PC-3 (cell line): Measurements from ENCODE around the gene ARL3. TPM values are rescaled to one million over a fixed set of nuclear protein-coding genes. Genes with fewer than 3 reads are reported as not detected.
A peak's percentile ranks its signal among the peaks of the same experiment; 100 is the strongest.

ENCODE experiments used
- ATAC-seq: fragments of 200-7000 bp; cut with Tn5 transposase; 2 replicates; pipeline ENCODE4 v1.9.1; 2020; ENCODE audit warnings: mild to moderate bottlenecking, moderate library complexity
- BruUV-seq: library from RNA; stranded (reverse); fragments of 400-500 nt; replicated peaks from 2 replicates; lab custom pipeline; 2021; lab: Mats Ljungman, UMichigan
- CTCF ChIA-PET: fragments of 300-600 bp; sonication (Branson Sonifier 250); formaldehyde crosslinking; loops from one replicate; lab custom pipeline; 2022; ENCODE audit warnings: antibody characterized with exemption; lab: Charles Lee
- POLR2A ChIA-PET: fragments of 300-600 bp; sonication (Branson Sonifier 250); formaldehyde crosslinking; loops from one replicate; lab custom pipeline; 2022; ENCODE audit warnings: antibody characterized with exemption; ENCODE audit not compliant: unreplicated experiment; lab: Charles Lee
- DNase-seq: peaks from one replicate; pipeline ENCODE4 v3.0.0-alpha.2; 2015
- H2AFZ ChIP-seq: fragments of 300-600 bp; sonication (generic); 2 replicates; pipeline ENCODE4 v1.6.0; 2016; ENCODE audit warnings: antibody characterized with exemption, low read length
- H3F3A ChIP-seq: fragments of 300-600 bp; sonication (generic); one replicate; pipeline ENCODE4 v1.6.0; 2017; ENCODE audit warnings: antibody characterized with exemption, low read length, control low read depth, mild to moderate bottlenecking; ENCODE audit not compliant: unreplicated experiment
- H3K27ac ChIP-seq: fragments of 300-600 bp; sonication (generic); 2 replicates; pipeline ENCODE4 v1.5.1; 2016; ENCODE audit warnings: mild to moderate bottlenecking, low read length
- H3K27me3 ChIP-seq: fragments of 300-600 bp; sonication (generic); 2 replicates; pipeline ENCODE4 v1.6.1; 2016; ENCODE audit warnings: low read length, mixed read lengths
- H3K36me3 ChIP-seq: fragments of 300-600 bp; sonication (generic); 2 replicates; pipeline ENCODE4 v1.6.1; 2016; ENCODE audit warnings: low read depth, mixed run types, low read length, mixed read lengths
- H3K4me1 ChIP-seq: fragments of 300-600 bp; sonication (generic); 2 replicates; pipeline ENCODE4 v1.5.1; 2016; ENCODE audit warnings: low read length; ENCODE audit not compliant: insufficient read depth
- H3K4me2 ChIP-seq: fragments of 300-600 bp; sonication (generic); 2 replicates; pipeline ENCODE4 v1.6.0; 2016; ENCODE audit warnings: low read length
- H3K4me3 ChIP-seq: fragments of 300-600 bp; sonication (generic); 2 replicates; pipeline ENCODE4 v1.5.1; 2016; ENCODE audit warnings: mild to moderate bottlenecking, low read length, mixed read lengths
- H3K79me2 ChIP-seq: fragments of 300-600 bp; sonication (generic); 2 replicates; pipeline ENCODE4 v1.6.1; 2017; ENCODE audit warnings: low read length, mixed read lengths
- H3K9ac ChIP-seq: fragments of 300-600 bp; sonication (generic); 2 replicates; pipeline ENCODE4 v1.6.0; 2016; ENCODE audit warnings: mild to moderate bottlenecking, low read length
- H3K9me2 ChIP-seq: fragments of 300-600 bp; sonication (generic); replicated peaks from 2 replicates; pipeline ENCODE4 v1.6.1; 2016; ENCODE audit warnings: mixed run types, low read length, mixed read lengths
- H3K9me3 ChIP-seq: fragments of 300-600 bp; sonication (generic); 2 replicates; pipeline ENCODE4 v1.6.1; 2016; ENCODE audit warnings: low read length, mixed read lengths
- H4K20me1 ChIP-seq: fragments of 300-600 bp; sonication (generic); 2 replicates; pipeline ENCODE4 v1.6.1; 2016; ENCODE audit warnings: low read length, mixed read lengths
- CTCF ChIP-seq: fragments of 300-600 bp; sonication (generic); conservative IDR thresholded peaks from 2 replicates; pipeline ENCODE4 v1.5.1; 2017; ENCODE audit warnings: antibody characterized with exemption, low read depth, mild to moderate bottlenecking, low read length
- EZH2 ChIP-seq: fragments of 300-600 bp; sonication (generic); IDR thresholded peaks from one replicate; pipeline ENCODE4 v1.6.1; 2017; ENCODE audit warnings: antibody characterized with exemption, mild to moderate bottlenecking, low read length; ENCODE audit not compliant: unreplicated experiment
- EZH2phosphoT487 ChIP-seq: fragments of 300-600 bp; sonication (generic); IDR thresholded peaks from 2 replicates; pipeline ENCODE4 v1.6.1; 2018; ENCODE audit warnings: mild to moderate bottlenecking, antibody characterized with exemption, low read length, borderline replicate concordance
- intact Hi-C: fragments of 100-400 bp; cut with micrococcal nuclease; formaldehyde crosslinking; loops from 2 replicates; pipeline ENCODE4 v1.9.0; 2023
- total RNA-seq: library from RNA; depleted of rRNA; stranded (reverse); fragments of >200 nt; gene quantifications from 2 replicates; pipeline ENCODE4 v1.2.3, GENCODE V29; 2014

Gene ARL3
- total RNA-seq, 1 experiment from 2014 or later: 2.8 TPM

DNA sequence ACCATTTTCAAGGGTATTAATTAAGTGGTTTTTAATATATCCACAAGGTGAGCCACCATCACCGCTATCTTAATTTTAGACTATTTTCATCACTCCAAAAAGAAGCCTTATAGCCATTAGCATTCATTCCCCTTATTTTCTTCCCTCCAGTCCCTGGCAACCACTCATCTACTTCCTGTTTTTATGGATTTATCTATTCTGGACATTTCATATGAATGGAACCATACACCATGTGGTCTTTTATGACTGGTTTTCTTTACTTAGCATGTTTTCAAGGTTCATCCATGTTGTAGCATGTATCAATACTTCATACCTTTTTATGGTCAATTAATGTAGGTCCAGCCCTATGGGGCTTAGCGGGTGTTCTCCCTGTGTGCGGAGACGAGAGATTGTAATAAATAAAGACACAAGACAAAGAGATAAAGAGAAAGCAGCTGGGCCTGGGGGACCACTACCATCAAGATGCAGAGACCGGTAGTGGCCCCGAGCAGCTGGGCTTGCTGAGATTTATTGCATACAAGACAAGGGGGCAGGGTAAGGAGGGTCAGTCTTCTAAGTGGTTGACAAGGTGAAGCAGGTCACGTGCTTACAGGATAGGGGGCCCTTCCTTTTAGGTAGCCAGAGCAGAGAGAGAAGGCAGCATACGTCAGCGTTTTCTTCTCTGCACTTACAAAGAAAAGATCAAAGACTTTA is 44.2 kb upstream of the ARL3 start:
- ATAC-seq (no peak), DNase-seq (no peak)
- Histone ChIP-seq H2AFZ (no peak overlapping the region), H4K20me1 (no peaks in the 10 kb centered on the region), H3F3A (no peaks in the 10 kb centered on the region), H3K79me2 (peaks cover 10% of the 10 kb centered on the region; the same call in 1 of the 2 replicates), H3K27me3 (no peaks in the 10 kb centered on the region), H3K4me2 (no peak overlapping the region), H3K9ac (no peak overlapping the region), H3K9me3 (no peaks in the 10 kb centered on the region), H3K4me3 (no peak overlapping the region), H3K9me2 (no peaks in the 10 kb centered on the region), H3K27ac (no peak overlapping the region), H3K4me1 (no peaks in the 10 kb centered on the region; the same call in 1 of the 2 replicates), H3K36me3 (no peaks in the 10 kb centered on the region)
- intact Hi-C loops: no loop called here
- CTCF ChIA-PET: no interaction called here
- TF ChIP-seq CTCF (no peak), EZH2phosphoT487 (no peak), EZH2 (no peak)
- BruUV-seq: no TSS peak
- POLR2A ChIA-PET: no interaction called here

DNA sequence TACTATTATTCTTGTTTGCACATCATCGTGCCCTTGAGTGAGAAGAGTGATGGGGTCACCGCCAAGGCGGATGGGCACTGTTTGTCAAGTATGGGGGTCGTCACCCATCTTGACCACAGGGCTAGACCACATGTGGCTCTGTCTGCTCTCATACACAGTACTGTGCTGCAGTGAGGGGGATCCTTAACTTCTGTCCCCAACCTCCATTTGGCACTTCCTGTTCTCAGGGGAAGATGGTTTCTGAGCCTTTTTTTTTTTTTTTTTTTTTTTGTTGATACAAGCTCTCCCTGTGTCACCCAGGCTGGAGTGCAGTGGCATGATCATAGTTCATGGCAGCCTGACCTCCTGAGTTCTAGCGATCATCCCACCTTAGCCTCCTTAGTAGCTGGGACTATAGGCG is 43.1 kb upstream of the ARL3 start:
- Histone ChIP-seq H4K20me1 (no peaks in the 10 kb centered on the region), H3K4me3 (no peak overlapping the region), H3K27me3 (no peaks in the 10 kb centered on the region), H3K27ac (no peak overlapping the region), H3K9me3 (no peaks in the 10 kb centered on the region), H3F3A (no peaks in the 10 kb centered on the region), H3K4me1 (no peaks in the 10 kb centered on the region; the same call in 1 of the 2 replicates), H3K79me2 (peaks cover 14% of the 10 kb centered on the region; the same call in 1 of the 2 replicates), H2AFZ (no peak overlapping the region), H3K36me3 (no peaks in the 10 kb centered on the region), H3K9ac (no peak overlapping the region), H3K9me2 (no peaks in the 10 kb centered on the region), H3K4me2 (no peak overlapping the region)
- ATAC-seq (no peak), DNase-seq (no peak)
- intact Hi-C loops: no loop called here
- TF ChIP-seq CTCF: no peak
- no peak for TF ChIP-seq EZH2phosphoT487
- no peak for TF ChIP-seq EZH2
- BruUV-seq: no TSS peak
- ChIA-PET CTCF (no interaction called here), POLR2A (no interaction called here)

- intact Hi-C loops: loop anchor here (1.0 kb wide), 1 partner anchor 16 kb away; no protein-coding TSS in a partner anchor
- Histone ChIP-seq H3K36me3 (no peaks in the 10 kb centered on the region), H3K27ac (peak overlapping the region; percentile 12; the same call in 1 of the 2 replicates), H4K20me1 (no peaks in the 10 kb centered on the region), H3K4me3 (no peak overlapping the region), H2AFZ (no peak overlapping the region), H3K79me2 (peaks cover 11% of the 10 kb centered on the region; the same call in 1 of the 2 replicates), H3K4me1 (no peaks in the 10 kb centered on the region; the same call in 1 of the 2 replicates), H3F3A (no peaks in the 10 kb centered on the region), H3K27me3 (no peaks in the 10 kb centered on the region), H3K4me2 (no peak overlapping the region), H3K9me3 (no peaks in the 10 kb centered on the region), H3K9ac (no peak overlapping the region), H3K9me2 (no peaks in the 10 kb centered on the region)
- no TSS peak for BruUV-seq
- ChIA-PET POLR2A (no interaction called here), CTCF (no interaction called here)
- TF ChIP-seq CTCF: no peak
- TF ChIP-seq EZH2phosphoT487: no peak
- no peak for TF ChIP-seq EZH2
- DNase-seq (no peak), ATAC-seq (no peak)
Observed at GRCh38 chr10:102753718-102754117, 39.5 kb upstream of the ARL3 start.
